Measurements from ENCODE around the gene KIAA1328. TPM values are rescaled to one million over a fixed set of nuclear protein-coding genes. Genes with fewer than 3 reads are reported as not detected.

Gene KIAA1328
- total and polyA plus RNA-seq, 4 donors: 2.8 to 48.1 (median 7.0) TPM

DNA sequence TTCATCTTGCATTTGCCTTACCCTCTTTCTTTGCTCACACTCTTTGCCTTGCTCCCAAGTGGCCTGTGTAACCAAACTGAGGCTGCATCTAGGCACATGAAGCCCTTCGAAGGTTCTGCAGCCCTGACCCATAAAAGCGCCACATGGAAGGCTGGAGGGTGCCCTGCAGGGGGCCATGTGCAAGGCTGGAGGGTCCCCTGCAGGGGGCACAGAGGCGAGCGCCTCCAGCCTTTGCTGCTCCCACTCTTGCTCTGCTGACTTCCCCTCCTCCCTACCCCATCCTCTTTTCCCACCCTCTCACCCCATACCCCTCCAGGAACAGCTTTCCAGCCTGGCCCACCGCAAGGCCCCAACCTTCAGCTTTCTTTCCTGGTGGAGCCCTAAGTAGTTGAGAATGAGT is 419.4 kb downstream of the KIAA1328 start:
- TF ChIP-seq, protein P1, sequence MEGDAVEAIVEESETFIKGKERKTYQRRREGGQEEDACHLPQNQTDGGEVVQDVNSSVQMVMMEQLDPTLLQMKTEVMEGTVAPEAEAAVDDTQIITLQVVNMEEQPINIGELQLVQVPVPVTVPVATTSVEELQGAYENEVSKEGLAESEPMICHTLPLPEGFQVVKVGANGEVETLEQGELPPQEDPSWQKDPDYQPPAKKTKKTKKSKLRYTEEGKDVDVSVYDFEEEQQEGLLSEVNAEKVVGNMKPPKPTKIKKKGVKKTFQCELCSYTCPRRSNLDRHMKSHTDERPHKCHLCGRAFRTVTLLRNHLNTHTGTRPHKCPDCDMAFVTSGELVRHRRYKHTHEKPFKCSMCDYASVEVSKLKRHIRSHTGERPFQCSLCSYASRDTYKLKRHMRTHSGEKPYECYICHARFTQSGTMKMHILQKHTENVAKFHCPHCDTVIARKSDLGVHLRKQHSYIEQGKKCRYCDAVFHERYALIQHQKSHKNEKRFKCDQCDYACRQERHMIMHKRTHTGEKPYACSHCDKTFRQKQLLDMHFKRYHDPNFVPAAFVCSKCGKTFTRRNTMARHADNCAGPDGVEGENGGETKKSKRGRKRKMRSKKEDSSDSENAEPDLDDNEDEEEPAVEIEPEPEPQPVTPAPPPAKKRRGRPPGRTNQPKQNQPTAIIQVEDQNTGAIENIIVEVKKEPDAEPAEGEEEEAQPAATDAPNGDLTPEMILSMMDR (IDR thresholded peaks at IDR 0.05; ENCODE audit: control extremely low read depth, extremely low read depth): no peak
- no peaks in the 10 kb centered on the region for H3K36me3 ChIP-seq (ENCODE audit: control insufficient read depth in 4 of 4, insufficient read depth in 4 of 4, low read length in 4 of 4)
- WGBS, 2 donors: 89% methylated on average over 5 of the region's 5 CpGs
- no peak for ATAC-seq (ENCODE audit: insufficient read depth, low FRiP score)
- H3K27ac ChIP-seq (ENCODE audit: low read depth in 1 of 2, low read length in 1 of 2): no peak overlapping the region
- no peaks in the 10 kb centered on the region for H3K9me3 ChIP-seq (ENCODE audit: control insufficient read depth in 4 of 4, insufficient read depth in 3 of 4, low read length in 3 of 4)
- H3K4me1 ChIP-seq (ENCODE audit: control insufficient read depth in 5 of 5, insufficient read depth in 5 of 5, low read length in 5 of 5): peaks cover 0 to 4% (median 2%) of the 10 kb centered on the region in 5 donors
- H3K9ac ChIP-seq (ENCODE audit: insufficient read depth in 1 of 2, low read length in 2 of 2): no peak overlapping the region
- DNase-seq: no peak
- H3K4me3 ChIP-seq: no peak overlapping the region
- H3K27me3 ChIP-seq (ENCODE audit: control insufficient read depth in 3 of 3, insufficient read depth in 3 of 3, low read length in 2 of 3): peaks cover 0 to 12% (median 0%) of the 10 kb centered on the region in 3 donors

DNA sequence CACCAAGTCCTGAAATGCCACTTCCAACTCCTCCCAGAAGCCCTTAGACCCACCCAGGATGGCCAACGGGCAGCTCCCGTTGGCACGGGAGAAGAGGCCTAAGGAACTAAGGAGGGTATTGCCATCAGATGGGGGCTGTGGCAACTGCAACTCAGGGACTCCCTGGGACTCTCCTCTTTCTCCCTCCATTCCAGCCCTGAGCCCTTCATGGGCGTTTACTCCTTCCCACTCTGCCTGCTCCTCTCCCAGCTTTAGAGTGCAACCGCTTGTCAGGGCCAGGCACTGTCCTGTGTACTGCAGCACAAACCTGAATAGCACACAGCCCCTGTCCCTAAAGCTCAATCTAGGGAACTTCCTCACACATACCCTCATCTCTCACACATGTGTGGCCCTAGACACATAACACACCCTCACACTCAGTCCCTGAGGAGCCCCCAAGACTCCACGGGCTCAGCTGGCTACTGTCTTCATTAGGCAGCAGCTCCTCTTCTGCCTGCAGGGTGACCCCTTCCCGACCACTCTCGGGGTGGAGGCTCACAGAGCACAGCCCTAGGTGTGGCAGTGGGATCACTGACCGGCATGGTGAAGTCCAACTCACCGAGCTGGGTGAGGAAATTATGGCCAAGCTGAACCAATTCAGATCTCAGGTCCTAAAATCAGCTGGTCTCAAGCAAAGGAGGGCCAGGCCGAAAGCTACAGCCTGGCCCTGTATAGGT is 420.4 kb downstream of the KIAA1328 start:
- 79% methylated on average over 11 of the region's 11 CpGs for WGBS, 2 donors
- Histone ChIP-seq H3K9ac (ENCODE audit: insufficient read depth in 1 of 2, low read length in 2 of 2) (no peak overlapping the region), H3K27me3 (ENCODE audit: control insufficient read depth in 3 of 3, insufficient read depth in 3 of 3, low read length in 2 of 3) (peaks cover 0 to 12% (median 0%) of the 10 kb centered on the region in 3 donors), H3K4me3 (no peak overlapping the region), H3K9me3 (ENCODE audit: control insufficient read depth in 4 of 4, insufficient read depth in 3 of 4, low read length in 3 of 4) (no peaks in the 10 kb centered on the region), H3K4me1 (ENCODE audit: control insufficient read depth in 5 of 5, insufficient read depth in 5 of 5, low read length in 5 of 5) (peaks cover 0 to 4% (median under 1%) of the 10 kb centered on the region in 5 donors), H3K27ac (ENCODE audit: low read depth in 1 of 2, low read length in 1 of 2) (no peak overlapping the region), H3K36me3 (ENCODE audit: control insufficient read depth in 4 of 4, insufficient read depth in 4 of 4, low read length in 4 of 4) (no peaks in the 10 kb centered on the region)
- DNase-seq: no peak
- TF ChIP-seq, protein P1 (IDR thresholded peaks at IDR 0.05; ENCODE audit: control extremely low read depth, extremely low read depth): no peak
- no peak for ATAC-seq (ENCODE audit: insufficient read depth, low FRiP score)

DNA sequence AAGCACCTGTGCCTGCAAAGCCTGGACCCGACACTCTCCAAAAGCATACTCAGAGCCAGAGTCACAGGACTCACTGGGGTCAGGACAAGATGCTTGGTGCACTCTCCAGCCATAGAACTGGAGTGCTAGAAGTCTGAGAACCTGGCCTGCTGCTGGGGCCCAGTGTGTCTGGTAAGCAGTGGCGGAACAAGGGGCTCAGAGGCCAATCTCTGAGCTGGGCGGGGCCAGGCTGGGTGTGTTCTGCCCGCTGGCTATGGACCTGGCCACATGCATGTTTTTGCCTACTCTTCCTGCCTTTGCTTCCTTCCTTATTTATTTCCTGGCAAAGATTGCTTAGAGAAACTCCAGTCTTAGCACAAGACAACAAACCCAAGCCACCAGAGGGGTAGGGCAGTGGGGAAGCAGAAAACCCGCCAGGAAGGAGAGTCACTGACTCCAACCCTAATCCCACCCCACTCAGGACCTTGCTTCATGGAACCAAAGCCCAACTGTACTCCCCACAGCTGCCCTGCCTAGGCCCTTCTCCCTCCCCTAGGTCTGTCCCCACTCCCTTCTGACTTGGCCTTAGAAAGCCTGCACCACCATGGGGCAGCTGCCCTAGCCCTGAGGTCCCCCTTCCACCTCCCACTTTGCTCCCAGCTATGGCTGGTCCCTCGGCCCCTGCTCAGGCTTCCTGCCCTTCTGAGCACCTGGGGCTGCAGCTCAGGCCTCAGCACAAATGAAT is 421.1 kb downstream of the KIAA1328 start:
- Histone ChIP-seq H3K27ac (ENCODE audit: low read depth in 1 of 2, low read length in 1 of 2) (no peak overlapping the region), H3K9me3 (ENCODE audit: control insufficient read depth in 4 of 4, insufficient read depth in 3 of 4, low read length in 3 of 4) (no peaks in the 10 kb centered on the region), H3K4me1 (ENCODE audit: control insufficient read depth in 5 of 5, insufficient read depth in 5 of 5, low read length in 5 of 5) (peaks cover 0 to 9% (median 5%) of the 10 kb centered on the region in 5 donors), H3K27me3 (ENCODE audit: control insufficient read depth in 3 of 3, insufficient read depth in 3 of 3, low read length in 2 of 3) (peaks cover 0 to 12% (median 0%) of the 10 kb centered on the region in 3 donors), H3K4me3 (no peak overlapping the region), H3K9ac (ENCODE audit: insufficient read depth in 1 of 2, low read length in 2 of 2) (no peak overlapping the region), H3K36me3 (ENCODE audit: control insufficient read depth in 4 of 4, insufficient read depth in 4 of 4, low read length in 4 of 4) (no peaks in the 10 kb centered on the region)
- 76 to 78% methylated on average over 6 of the region's 6 CpGs for WGBS, 2 donors
- TF ChIP-seq, protein P1 (IDR thresholded peaks at IDR 0.05; ENCODE audit: control extremely low read depth, extremely low read depth): no peak
- ATAC-seq (ENCODE audit: insufficient read depth, low FRiP score) (no peak), DNase-seq (no peak)
